GM18511 (cell line): ENCODE results near the gene HOXA11.

ENCODE experiments used
- ATAC-seq: cut with Tn5 transposase; IDR thresholded peaks from one replicate; pipeline ENCODE4 v1.9.1; 2021; ENCODE audit warnings: mild to moderate bottlenecking, moderate library complexity; ENCODE audit not compliant: unreplicated experiment

Gene HOXA11

GRCh38 chr7:27185013-27185853, at the start of gene HOXA11:
Gene HOXA11, minus strand, starts transcription at chr7:27185232. Its CDS starts 88 bp downstream, at chr7:27185144.
- ATAC-seq: no peak

- ATAC-seq: no peak
These were observed 44.4 kb upstream of the HOXA11 start for GRCh38 chr7:27229448-27229847.

- no peak for ATAC-seq
These were observed 40.2 kb upstream of the HOXA11 start for GRCh38 chr7:27224983-27225934.

GRCh38 chr7:27223941-27224575, 39.0 kb upstream of the HOXA11 start:
- no peak for ATAC-seq

GRCh38 chr7:27221201-27221797, 36.3 kb upstream of the HOXA11 start:
- no peak for ATAC-seq

GRCh38 chr7:27220440-27220955, 35.5 kb upstream of the HOXA11 start:
- no peak for ATAC-seq

- ATAC-seq: no peak
These were observed 34.8 kb upstream of the HOXA11 start for GRCh38 chr7:27219821-27220220.

GRCh38 chr7:27217951-27218350, 32.9 kb upstream of the HOXA11 start:
- no peak for ATAC-seq

- no peak for ATAC-seq
These were observed 30.3 kb upstream of the HOXA11 start for GRCh38 chr7:27215356-27215755.

- ATAC-seq: no peak
These were observed 29.4 kb upstream of the HOXA11 start for GRCh38 chr7:27214239-27214950.

- ATAC-seq: no peak
These were observed 28.6 kb upstream of the HOXA11 start for GRCh38 chr7:27213433-27214238.

- no peak for ATAC-seq
These were observed 27.7 kb upstream of the HOXA11 start for GRCh38 chr7:27212497-27213432.

GRCh38 chr7:27211764-27212204, 26.8 kb upstream of the HOXA11 start:
- no peak for ATAC-seq

- ATAC-seq: no peak
These were observed 26.0 kb upstream of the HOXA11 start for GRCh38 chr7:27211084-27211446.

- ATAC-seq: no peak
These were observed 25.5 kb upstream of the HOXA11 start for GRCh38 chr7:27210441-27211083.

GRCh38 chr7:27209933-27210440, 25.0 kb upstream of the HOXA11 start:
- ATAC-seq: no peak

GRCh38 chr7:27208998-27209397, 24.0 kb upstream of the HOXA11 start:
- ATAC-seq: no peak
